IPS-18c (cell line): ENCODE measurements around the gene TINCR.
"Not testable (repeated sequence)": the region's sequence is repeated elsewhere in the genome, so short reads cannot be mapped to it uniquely, and the experiment has no call there.

Experiments
- H3K4me3 ChIP-seq: 2 replicates; pipeline ENCODE4 v1.7.0; 2013; ENCODE audit warnings: low read depth, mild to moderate bottlenecking, low read length, moderate library complexity; ENCODE audit not compliant: insufficient read depth
- H3K9me3 ChIP-seq: one replicate; pipeline ENCODE4 v1.6.1; 2013; ENCODE audit warnings: mild to moderate bottlenecking, low read length, moderate library complexity; ENCODE audit not compliant: control insufficient read depth, insufficient read depth

Gene TINCR

GRCh38 chr19:5567360-5567969, at the start of gene TINCR:
Gene TINCR (minus strand): TSS chr19:5567953.
- peak within 1 kb of the TSS; percentile 57 for H3K4me3 ChIP-seq

GRCh38 chr19:5617080-5617479, 49.3 kb upstream of the TINCR start:
- no peak overlapping the region for H3K4me3 ChIP-seq
- H3K9me3 ChIP-seq = peaks cover under 1% of the 10 kb centered on the region

More at GRCh38 chr19:5567360-5567969, at the start of gene TINCR:
- H3K9me3 ChIP-seq = no peaks in the 10 kb centered on the region

- H3K4me3 ChIP-seq = no peak overlapping the region
- H3K9me3 ChIP-seq = no peaks in the 10 kb centered on the region
Observed at GRCh38 chr19:5615756-5616327, 48.1 kb upstream of the TINCR start.

- no peaks in the 10 kb centered on the region for H3K9me3 ChIP-seq
- no peak overlapping the region for H3K4me3 ChIP-seq
Observed at GRCh38 chr19:5612891-5613865, 45.4 kb upstream of the TINCR start.

GRCh38 chr19:5609881-5610448, 42.2 kb upstream of the TINCR start:
- H3K9me3 ChIP-seq = no peaks in the 10 kb centered on the region
- H3K4me3 ChIP-seq = no peak overlapping the region

- not testable (repeated sequence) for H3K4me3 ChIP-seq, H3K9me3 ChIP-seq
Observed at GRCh38 chr19:5608766-5609165, 41.0 kb upstream of the TINCR start.

GRCh38 chr19:5608291-5608690, 40.5 kb upstream of the TINCR start:
- no peak overlapping the region for H3K4me3 ChIP-seq
- H3K9me3 ChIP-seq = no peaks in the 10 kb centered on the region

- H3K4me3 ChIP-seq = no peak overlapping the region
- H3K9me3 ChIP-seq = no peaks in the 10 kb centered on the region
Observed at GRCh38 chr19:5607318-5608275, 39.8 kb upstream of the TINCR start.

- no peak overlapping the region for H3K4me3 ChIP-seq
Observed at GRCh38 chr19:5605362-5605761, 37.6 kb upstream of the TINCR start.

GRCh38 chr19:5603626-5604025, 35.9 kb upstream of the TINCR start:
- no peaks in the 10 kb centered on the region for H3K9me3 ChIP-seq
- no peak overlapping the region for H3K4me3 ChIP-seq

More at GRCh38 chr19:5605362-5605761, 37.6 kb upstream of the TINCR start:
- H3K9me3 ChIP-seq = no peaks in the 10 kb centered on the region

GRCh38 chr19:5600797-5601196, 33.0 kb upstream of the TINCR start:
- Histone ChIP-seq H3K9me3 (no peaks in the 10 kb centered on the region), H3K4me3 (no peak overlapping the region)

GRCh38 chr19:5595745-5596144, 28.0 kb upstream of the TINCR start:
- no peaks in the 10 kb centered on the region for H3K9me3 ChIP-seq
- H3K4me3 ChIP-seq = no peak overlapping the region

- no peaks in the 10 kb centered on the region for H3K9me3 ChIP-seq
- no peak overlapping the region for H3K4me3 ChIP-seq
Observed at GRCh38 chr19:5595129-5595528, 27.4 kb upstream of the TINCR start.

GRCh38 chr19:5594521-5594950, 26.8 kb upstream of the TINCR start:
- Histone ChIP-seq H3K4me3 (no peak overlapping the region), H3K9me3 (no peaks in the 10 kb centered on the region)

- H3K9me3 ChIP-seq = no peaks in the 10 kb centered on the region
- no peak overlapping the region for H3K4me3 ChIP-seq
Observed at GRCh38 chr19:5593343-5594255, 25.8 kb upstream of the TINCR start.
